Neutrophil (primary cell): ENCODE data around the gene DCLK2.

ENCODE experiments used
- H3K27ac ChIP-seq: fragments of 200-600 bp; sonication (generic); 2 replicates; pipeline ENCODE4 v1.5.1; 2016; ENCODE audit warnings: mild to moderate bottlenecking, moderate library complexity
- H3K27me3 ChIP-seq: fragments of 200-600 bp; sonication (generic); 2 replicates; pipeline ENCODE4 v1.6.0; 2016; ENCODE audit warnings: mild to moderate bottlenecking
- H3K36me3 ChIP-seq: fragments of 200-600 bp; sonication (generic); 2 replicates; pipeline ENCODE4 v1.5.1; 2017
- H3K4me1 ChIP-seq, 2 experiments: fragments of 200-600 bp in 1 of 2; sonication (generic) in 1 of 2; 1 replicate in 1 of 2; 2 replicates in 1 of 2; pipeline versions ENCODE4 v1.5.1 to v1.6.1; 2013 to 2016; ENCODE audit warnings: low read depth in 1 of 2, low read length in 1 of 2, mild to moderate bottlenecking in 1 of 2, moderate library complexity in 1 of 2; ENCODE audit not compliant: control insufficient read depth in 1 of 2, insufficient read depth in 1 of 2
- H3K4me3 ChIP-seq, 2 experiments: fragments of 200-600 bp in 1 of 2; sonication (generic) in 1 of 2; 1 replicate in 1 of 2; 2 replicates in 1 of 2; pipeline ENCODE4 v1.5.1; 2013 to 2016; ENCODE audit warnings: low read depth in 1 of 2, low read length in 1 of 2, mild to moderate bottlenecking in 1 of 2, moderate library complexity in 1 of 2
- H3K9me3 ChIP-seq: fragments of 200-600 bp; sonication (generic); 2 replicates; pipeline ENCODE4 v1.5.1; 2016
- CTCF ChIP-seq: fragments of 200-600 bp; sonication (generic); IDR thresholded peaks from 2 replicates; pipeline ENCODE4 v1.5.1; 2016; ENCODE audit warnings: antibody characterized with exemption

The DCLK2 gene

GRCh38 chr4:150047546-150047945 lies 30.7 kb upstream of the DCLK2 start:
- no peak overlapping the region for H3K27ac ChIP-seq
- no peaks in the 10 kb centered on the region for H3K9me3 ChIP-seq
- no peak for TF ChIP-seq CTCF
- no peaks in the 10 kb centered on the region for H3K27me3 ChIP-seq
- H3K4me3 ChIP-seq, result no peak overlapping the region
- H3K4me1 ChIP-seq, result no peaks in the 10 kb centered on the region
- no peaks in the 10 kb centered on the region for H3K36me3 ChIP-seq

GRCh38 chr4:150049682-150050081 lies 28.6 kb upstream of the DCLK2 start:
- Histone ChIP-seq H3K9me3 (no peaks in the 10 kb centered on the region), H3K27ac (no peak overlapping the region), H3K4me3 (no peak overlapping the region), H3K27me3 (no peaks in the 10 kb centered on the region), H3K4me1 (no peaks in the 10 kb centered on the region), H3K36me3 (no peaks in the 10 kb centered on the region)
- TF ChIP-seq CTCF, result no peak

DNA sequence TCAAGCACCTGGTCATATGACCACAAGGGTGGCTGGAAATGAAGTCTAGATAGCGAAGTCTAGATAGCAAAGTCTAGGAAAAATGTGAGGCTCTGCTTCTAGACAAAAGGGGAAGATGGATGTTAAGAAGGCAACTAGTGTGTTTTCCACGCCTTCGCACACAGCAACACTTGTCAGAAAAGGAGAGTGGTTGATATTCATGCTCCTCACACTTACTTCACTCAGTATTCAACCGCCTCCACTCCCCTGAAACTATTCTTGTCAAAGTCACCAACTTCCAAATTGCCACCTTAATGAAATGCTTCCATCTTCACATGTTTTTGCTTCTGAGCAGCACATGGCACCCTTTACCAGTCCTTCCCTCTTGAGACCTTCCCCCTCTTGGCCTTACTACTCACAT lies 27.7 kb upstream of the DCLK2 start:
- no peak overlapping the region for H3K27ac ChIP-seq
- no peaks in the 10 kb centered on the region for H3K36me3 ChIP-seq
- no peak for TF ChIP-seq CTCF
- no peaks in the 10 kb centered on the region for H3K9me3 ChIP-seq
- H3K4me1 ChIP-seq, result no peaks in the 10 kb centered on the region
- no peaks in the 10 kb centered on the region for H3K27me3 ChIP-seq
- no peak overlapping the region for H3K4me3 ChIP-seq

- Histone ChIP-seq H3K27me3 (no peaks in the 10 kb centered on the region), H3K9me3 (no peaks in the 10 kb centered on the region), H3K36me3 (no peaks in the 10 kb centered on the region), H3K4me1 (no peaks in the 10 kb centered on the region), H3K4me3 (no peak overlapping the region), H3K27ac (no peak overlapping the region)
- TF ChIP-seq CTCF, result no peak
Observed at GRCh38 chr4:150051111-150051510, 27.1 kb upstream of the DCLK2 start.

GRCh38 chr4:150055467-150055866 lies 22.8 kb upstream of the DCLK2 start:
- Histone ChIP-seq H3K9me3 (no peaks in the 10 kb centered on the region), H3K27ac (no peak overlapping the region), H3K4me3 (no peak overlapping the region), H3K27me3 (no peaks in the 10 kb centered on the region), H3K36me3 (no peaks in the 10 kb centered on the region), H3K4me1 (no peaks in the 10 kb centered on the region)
- no peak for TF ChIP-seq CTCF

- TF ChIP-seq CTCF, result no peak
- Histone ChIP-seq H3K9me3 (no peaks in the 10 kb centered on the region), H3K4me1 (no peaks in the 10 kb centered on the region), H3K27ac (no peak overlapping the region), H3K27me3 (no peaks in the 10 kb centered on the region), H3K4me3 (no peak overlapping the region), H3K36me3 (no peaks in the 10 kb centered on the region)
Observed at GRCh38 chr4:150056569-150056968, 21.7 kb upstream of the DCLK2 start.
